KG1 (cell line): ENCODE data around the gene E4F1.
"Not testable (repeated sequence)": the region's sequence is repeated elsewhere in the genome, so short reads cannot be mapped to it uniquely, and the experiment has no call there.

Experiments
- DNase-seq: peaks from one replicate; lab custom pipeline; 2025; lab: John Stamatoyannopoulos, UW

The E4F1 gene

DNA sequence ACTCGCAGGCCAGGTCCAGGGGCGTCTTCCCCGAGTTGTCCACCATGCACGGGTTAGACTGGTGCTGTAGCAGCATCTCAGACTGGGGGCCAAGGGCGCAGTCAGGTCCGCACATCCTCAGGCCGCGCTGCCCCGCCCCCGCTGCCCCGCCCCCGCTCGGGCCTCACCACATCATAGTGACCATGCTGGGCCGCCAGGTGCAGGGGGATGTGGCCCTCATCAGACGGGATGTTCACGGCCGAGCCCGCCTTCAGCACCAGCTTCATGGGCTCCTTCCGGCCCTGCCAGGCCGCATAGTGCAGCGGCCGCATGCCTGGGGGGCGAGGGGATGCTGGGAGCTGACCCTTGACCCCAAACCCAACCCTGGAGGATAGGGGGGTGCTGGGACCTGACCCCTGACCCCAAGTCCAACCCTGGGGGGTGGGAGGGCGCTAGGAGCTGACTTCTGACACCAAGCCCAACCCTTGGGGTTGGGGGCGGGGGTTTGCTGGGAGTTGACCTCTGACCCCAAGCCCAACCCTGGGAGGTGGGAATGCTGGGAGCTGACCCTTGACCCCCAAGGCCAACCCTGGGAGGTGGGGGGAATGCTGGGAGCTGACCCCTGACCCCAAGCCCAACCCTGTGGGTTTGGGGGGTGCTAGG lies 34.0 kb upstream of the E4F1 start:
- DNase-seq, result no peak

DNA sequence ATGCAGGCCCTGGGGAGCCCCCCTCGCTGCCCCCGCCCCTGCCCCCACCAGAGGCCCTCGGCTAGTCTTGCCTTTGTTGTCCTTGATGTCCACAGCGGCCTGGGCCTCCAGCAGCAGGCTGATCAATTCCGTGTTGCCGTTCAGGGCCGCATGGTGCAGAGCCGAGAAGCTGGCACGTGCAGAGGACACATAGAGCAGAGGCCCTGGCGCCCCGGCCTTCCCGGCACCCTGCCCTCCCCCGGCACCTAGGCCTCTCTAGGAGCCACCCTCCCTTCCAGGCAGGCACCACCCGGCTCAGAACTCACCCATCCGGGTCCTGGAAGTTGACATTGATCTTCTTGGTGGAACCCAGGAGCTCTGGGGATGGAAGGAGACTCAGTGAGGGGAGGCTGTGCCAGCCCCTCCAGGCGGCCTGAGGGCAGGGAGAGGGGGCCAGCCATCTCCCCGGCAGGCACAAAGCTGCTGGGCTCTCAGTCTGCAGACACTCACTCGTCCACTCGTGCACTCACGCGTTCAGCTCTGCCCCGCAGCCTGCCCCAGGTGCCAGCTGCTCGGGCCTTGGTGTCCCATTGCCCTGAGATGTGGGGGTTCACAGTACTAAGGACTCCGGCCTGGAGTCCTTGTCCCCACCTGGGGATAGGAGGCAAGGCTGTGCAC lies 33.3 kb upstream of the E4F1 start:
- no peak for DNase-seq

DNA sequence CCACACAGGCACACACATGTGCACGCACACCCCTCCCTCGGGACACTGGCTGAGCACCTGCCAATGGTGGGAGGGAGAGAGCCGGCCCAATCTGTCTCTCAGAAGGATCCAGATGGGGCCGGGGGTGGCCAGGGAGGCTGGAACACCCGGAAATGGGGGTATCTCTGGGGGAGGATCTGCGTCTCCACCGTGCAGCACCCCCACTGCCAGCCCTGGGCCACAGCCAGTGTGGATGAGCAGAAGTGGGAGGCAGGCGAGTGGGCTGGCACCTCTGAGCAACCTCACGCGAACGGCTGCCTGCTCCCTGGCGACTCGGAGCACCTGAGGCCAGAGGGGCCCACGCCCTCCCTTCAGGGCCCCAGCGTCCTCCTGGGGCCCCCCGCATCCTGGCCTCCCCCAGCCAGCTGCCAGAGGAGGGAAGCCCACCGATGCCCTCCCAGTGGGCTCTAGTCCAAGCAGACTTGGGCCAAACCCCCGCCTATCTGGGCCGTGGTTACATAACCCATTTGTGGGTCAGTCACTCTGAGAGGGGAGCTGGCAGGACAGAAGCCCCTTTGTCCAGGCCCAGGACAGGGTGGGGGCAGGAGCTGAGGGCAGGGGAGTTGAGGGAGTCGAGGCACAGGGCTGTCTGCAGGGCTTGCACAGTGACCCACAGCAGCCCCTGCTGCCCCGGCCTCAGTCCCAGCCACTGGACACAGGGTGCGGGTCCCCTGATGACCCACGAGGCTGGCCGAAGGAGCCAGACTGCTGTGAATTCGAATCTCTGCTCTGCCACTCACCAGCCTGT lies 32.5 kb upstream of the E4F1 start:
- no peak for DNase-seq

DNA sequence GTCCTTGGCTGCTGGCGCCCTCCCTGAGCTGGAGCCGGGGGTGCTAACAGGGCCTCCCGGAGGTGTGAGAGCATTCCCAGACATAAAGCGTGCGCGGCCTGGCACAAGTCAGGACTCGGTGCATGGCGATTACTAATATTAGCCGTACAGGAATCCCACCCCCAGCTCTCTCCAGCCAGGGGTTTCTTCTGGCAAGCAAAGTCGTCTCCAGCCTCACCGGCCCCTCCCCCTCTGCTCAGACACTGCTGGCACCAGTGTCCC lies 32.0 kb upstream of the E4F1 start:
- no peak for DNase-seq

DNA sequence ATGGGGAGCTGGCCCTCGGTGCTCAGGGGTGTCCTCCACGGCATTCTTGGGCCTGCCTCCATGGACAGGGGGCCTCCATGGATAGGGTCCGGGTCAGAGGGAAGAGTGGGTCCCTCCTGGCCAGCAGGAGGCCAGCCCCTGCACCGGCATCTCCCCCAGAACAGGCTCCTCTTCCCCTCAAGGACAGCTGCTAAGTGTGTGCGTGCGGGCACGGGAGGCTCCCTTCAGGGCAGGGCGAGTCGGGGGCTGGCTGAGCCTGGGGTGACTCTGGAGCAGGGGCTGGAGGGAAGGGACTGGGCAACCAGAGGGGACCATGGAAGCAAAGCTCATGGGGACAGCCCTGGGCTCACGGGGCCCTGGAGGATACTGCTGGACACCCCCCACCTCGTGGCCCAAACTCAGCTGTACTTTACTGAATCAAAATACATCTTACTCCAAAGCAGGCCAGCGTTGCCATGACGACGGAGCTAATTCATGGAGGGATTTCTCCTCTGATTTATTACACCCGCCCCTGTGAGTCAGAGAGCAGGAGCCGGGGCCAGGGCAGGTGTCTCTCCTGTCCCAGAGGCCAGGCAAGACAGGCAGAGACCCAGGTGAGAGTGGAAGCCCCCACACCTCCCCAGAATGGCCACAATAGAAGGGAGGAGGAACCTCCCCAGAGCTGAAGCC lies 29.1 kb upstream of the E4F1 start:
- no peak for DNase-seq

DNA sequence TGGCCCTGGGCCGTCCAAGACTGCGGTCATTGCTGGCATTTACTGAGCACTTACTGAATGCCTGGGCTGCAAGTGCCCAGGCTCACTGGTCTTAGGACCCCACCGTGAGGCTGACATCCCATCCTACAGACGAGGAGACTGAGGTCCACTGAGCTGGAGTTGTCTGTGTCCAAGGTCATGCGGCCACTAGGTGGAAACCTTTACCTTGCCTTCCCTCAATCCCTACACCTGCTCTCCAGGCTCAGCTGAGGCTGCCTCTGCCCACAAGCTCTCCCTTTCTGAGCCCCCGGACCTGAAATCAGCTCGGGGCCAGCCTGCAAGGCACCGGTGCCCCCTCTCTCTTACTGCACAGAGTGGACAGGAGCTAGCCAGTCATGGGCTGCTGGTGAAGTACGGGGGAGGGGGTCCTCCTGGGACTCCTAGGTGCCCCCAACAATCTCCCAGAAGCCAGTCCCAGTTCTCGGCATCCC lies 28.5 kb upstream of the E4F1 start:
- DNase-seq, result no peak

DNA sequence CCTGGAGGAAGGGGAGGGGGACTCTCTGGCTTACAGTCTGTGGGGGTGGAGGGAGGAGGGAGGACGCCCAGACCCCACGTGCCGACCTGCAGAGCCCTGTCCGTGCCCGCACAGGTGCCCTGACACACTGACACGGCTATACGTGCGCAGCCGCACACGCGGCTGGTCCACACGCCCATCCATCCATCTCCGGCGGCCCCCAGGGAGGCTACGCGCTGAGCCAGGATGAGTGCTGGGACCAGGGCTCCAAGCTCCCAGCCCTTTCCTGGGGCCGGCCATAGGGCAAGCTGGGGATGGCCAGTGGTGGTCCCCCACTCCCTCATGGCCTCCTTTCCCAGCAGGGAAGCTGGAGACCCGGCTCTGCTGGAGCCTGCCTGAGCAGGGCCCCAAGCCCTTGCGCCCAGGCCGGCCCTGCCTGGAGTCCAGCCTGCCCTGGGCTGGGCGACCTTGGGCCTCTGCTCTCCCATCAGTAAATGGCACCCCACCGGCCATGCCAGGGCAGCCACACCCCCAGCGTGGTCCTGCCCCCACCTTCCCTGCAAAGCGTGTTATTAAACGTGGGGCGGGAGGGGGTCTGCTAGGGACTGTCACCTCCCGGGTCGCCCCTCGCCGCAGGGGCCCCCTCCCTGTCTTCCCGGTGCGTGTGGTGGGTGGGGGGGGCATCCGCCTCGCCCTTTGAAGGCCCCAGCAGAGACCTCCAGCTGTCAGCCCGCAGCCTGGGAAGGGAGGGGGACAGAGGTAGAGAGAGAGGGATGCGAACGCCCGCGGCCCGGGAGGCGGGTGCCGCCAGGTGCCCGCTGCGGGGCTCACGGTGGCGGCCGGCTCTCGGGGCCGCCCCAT lies 27.8 kb upstream of the E4F1 start:
- no peak for DNase-seq

DNA sequence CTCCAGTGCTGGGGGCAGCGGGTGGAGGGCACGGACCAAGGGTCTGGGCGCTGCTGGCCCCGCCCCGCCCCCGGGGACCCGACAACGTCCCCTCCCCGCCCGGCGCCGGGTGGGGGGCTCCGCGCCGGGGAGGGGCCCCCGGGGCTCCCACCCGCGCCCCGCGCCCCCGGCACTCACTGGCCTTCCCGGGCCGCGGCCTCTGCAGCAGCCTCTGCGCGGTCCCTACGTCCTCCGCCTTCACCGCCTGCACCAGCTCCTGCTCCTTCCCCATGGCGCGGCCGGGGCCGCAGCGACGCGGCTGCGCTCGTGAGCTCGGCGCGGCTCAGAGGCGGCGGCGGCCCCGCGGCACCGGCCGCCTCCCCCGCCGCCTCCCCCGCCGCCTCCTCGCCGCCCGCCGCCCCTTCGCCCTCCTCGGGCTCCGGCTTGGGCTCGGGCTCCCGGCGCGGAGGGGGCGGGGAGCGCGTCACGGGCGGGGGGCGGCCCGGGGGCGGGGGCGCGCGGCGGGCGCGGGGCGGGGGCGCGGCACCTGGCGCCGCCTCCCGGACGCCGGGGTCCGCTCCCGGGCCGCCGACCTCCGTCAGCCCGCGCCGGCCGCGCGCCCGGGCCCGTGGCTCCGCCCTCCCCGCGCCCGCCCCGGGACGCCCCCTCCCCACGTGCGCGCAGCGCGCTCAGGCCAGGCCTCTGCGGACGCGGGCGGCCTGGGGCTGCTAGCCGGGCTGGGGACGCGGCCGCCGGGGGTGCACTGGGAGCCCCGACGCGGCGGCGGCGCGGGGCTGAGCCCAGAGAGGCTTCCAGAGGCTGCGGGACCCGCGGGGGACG lies 27.0 kb upstream of the E4F1 start, which contains the start of gene CASKIN1:
TSS of gene CASKIN1 (minus strand) at position 444 of the 819 bp plus-strand sequence. CDS start at position 271, 173 bp downstream.
- no peak for DNase-seq

DNA sequence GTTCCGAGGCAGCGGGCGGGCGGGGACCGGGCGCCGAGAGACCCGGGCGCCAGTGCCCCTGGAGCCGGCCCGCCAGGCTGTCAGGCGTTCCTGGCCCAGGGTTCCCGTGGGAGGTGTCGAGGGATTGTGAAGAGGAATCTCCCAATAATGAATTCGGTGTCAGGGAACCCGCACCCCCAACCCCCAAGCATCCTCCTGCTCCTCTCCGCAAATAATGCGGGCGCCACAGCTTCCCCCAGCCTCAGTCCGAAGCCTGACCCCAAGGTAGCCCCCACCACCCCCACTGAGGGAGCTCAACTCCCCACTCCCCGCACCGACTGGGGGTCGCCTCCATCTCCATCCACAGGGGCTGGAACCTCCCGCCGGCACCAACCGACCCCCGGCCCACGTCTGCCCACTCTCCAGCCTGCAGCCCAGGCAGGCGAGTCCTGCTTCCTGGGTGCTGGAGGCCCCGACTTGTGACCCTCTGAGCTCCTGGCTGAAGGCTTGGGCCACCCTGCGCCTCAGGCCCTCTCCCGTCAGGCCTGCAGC lies 26.3 kb upstream of the E4F1 start:
- no peak for DNase-seq

DNA sequence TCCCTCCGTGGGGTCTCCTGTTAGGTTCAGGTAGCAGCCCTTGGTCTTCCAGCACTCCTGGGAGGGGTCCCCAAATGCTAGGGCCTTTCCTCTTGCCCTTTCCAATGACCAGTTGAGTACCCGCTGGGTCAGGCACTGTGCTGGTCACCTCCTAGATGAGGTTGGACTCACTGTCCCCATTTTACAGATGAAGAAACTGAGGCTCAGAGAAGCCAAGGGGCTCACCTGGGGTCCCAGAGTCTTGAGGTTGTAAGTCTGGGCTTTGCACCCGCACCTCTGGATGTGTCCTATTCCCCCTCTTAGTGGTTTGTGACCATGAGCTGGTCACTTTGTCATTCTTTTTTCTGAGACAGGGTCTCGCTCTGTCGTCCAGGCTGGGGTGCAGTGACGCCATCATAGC lies 25.6 kb upstream of the E4F1 start:
- DNase-seq, result no peak

DNA sequence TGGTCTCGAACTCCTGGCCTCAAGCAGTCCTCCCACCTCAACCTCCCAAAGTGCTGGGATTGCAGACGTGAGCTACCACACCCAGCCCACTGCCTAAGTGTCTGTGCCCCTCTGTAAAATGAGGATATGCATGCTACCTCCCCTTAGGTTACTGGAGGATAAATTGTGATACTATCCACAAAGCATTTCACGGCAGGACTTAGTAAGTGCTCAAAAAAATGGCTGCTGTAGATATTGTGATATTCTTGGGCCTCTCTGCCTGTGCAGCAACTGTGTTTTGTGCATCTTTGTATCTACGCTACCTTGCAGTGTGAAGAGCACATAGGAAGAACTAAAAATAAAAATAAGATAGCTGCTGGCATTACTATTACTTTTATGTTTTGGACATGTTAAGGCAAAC lies 25.1 kb upstream of the E4F1 start:
- no peak for DNase-seq

DNA sequence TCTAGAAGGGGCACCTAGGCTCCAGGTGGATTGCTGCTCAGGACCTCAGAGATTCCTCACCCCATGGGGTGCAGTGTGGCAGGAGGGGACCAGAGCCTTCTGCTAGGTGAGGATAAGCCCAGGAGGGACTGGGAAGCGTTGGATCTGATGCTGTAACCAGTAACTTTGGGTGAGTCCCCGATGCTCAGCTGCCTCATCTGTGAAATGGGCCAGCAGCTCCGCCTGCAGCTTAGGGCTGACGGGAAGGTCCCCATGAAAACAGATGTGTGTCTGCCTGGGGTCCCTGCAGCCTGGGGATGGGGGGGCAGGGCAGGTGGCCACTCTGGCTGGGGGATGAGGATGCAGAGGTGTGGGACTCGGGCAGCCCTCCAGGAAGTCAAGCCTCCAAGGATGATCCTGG lies 24.3 kb upstream of the E4F1 start:
- DNase-seq, result no peak

DNA sequence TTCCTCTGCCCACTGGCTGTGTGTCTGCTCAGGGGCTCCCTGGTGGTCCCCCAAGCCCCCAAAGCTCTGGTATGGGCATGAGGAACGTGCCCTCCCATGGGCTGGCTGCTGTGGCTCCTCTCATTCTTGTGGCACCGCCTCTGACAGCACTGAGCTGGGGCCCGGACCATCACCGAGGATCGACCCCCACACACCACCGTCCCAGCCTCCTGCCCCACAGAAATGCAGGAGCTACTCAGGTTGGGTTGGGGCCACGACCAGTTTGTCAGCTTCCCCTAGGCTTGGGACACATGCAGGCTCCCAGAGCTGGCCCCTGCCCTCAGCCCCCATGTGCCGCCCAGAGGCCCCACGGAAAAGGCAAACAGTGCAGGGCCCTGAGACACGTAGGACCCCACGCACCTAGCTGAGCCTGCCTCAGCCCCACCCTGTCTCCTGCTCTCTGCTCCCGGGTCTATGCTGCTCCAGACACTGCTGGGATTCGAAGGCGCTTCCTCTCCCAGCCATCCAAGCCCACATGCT lies 23.7 kb upstream of the E4F1 start:
- DNase-seq, result no peak

DNA sequence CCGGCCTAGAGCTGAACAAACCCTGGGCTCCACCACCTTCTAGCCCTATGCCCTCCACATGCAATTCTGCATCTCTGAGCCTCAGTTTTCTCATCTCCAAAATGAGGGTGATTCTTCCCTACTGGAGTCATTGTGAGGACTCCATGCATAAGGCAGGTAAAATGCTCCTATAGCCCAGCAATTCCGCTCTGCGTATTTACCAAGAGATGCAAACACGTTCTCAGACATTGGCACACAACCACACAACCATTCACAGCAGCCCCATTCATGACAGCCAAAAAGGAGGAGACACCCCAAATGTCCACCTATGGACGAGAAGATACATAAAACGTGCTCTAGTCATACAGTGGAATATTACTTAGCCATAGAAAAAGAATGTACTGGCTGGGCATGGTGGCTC lies 23.1 kb upstream of the E4F1 start:
- DNase-seq, result no peak

DNA sequence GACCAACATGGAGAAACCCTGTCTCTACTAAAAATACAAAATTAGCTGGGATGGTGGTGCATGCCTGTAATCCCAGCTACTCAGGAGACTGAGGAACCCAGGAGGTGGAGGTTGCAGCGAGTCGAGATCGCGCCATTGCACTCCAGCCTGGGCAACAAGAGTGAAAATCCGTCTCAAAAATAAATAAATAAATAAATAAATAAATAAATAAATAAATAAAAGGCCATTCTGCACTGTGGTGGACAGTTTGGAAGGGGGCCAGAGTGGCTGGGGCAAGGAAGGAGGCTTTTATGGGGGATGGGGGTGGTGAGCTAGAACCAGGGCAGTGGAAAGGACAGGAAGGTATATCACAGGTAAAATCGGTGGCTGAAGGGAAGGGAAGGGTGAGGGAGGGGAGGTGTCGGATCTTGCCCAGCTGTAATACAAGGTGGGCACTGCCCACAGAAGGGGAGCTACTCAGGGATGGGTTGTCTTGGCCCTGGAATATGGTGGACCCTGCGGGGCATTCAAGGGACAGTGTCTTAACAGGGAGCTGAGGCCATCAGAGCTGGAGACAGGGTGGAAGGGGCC lies 20.2 kb upstream of the E4F1 start:
- not testable (repeated sequence) for DNase-seq

DNA sequence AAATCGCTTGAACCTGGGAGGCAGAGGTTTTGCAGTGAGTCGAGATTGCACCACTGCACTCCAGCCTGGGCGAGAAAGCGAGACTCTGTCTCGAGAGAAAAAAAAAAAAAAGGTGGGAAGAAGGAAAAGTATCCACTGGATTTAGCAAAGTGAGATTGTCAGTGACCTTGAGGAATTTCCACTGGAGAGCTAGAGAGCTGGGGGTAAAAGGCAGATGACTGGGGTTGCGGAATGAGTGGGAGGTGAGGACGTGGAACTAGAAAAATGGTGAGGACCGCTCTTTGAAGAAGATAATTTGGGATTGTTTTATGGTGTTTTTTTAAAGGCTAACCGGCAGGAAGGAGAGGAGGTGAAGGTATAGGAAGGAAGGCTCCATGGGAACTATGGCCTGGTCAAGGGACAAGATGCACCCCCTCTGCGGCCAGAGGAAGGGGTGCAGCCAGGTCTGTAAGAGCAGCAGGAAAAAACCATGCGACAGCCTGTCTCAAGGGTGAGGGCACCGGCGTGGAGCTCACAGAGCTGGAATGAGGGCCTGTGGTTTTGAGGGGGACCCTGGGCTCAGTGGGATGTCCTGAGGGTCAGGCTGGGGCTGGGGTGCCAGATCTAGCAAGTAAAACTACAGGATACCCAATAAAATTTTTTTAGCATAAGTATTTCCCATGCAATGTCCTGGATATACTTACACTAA lies 18.8 kb upstream of the E4F1 start:
- no peak for DNase-seq

DNA sequence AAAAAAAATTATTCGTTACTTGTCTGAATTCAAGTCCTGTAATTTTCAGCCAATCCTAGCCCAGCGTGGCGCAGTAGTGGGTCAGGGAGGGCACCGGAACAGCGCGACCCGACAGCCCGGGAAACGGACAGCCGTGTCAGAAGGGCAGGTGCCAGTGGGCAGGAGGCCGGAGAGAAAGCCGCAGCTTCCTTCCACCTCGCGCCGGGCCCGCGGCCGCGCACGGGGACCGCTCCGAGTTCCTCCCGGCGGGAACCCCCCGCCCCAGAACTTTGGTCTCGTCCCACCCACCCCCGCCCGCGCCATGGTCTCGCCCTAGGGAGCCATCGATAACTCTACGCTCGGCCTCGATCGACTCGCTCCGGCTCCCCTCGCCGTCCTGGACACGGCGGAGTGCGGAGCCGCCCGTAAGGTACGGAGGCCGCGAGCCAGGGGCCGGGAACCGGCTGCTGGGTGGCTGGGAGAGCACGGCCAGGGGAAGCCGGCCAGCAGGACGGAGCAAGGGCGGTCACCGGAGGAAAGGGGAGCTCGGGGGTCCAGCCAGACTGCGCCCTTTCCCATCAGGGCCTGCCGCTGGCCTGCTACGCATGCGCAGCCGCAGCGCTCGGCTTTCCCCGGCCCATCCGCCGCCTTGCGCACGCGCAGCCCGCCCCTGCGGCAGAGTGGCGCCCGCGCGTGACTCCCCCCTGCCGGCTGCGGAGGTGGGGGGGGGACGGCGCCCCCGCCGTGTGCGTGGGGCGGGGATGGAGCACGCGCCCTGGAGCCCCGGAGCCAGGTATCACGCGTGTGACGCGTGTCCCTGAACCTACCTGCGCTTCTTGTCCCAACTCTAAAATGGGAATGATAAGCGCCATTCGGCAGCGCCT lies 18.1 kb upstream of the E4F1 start, which contains the start of gene MLST8:
TSS of gene MLST8 (plus strand) at position 351 of the 863 bp plus-strand sequence. CDS start 632 bp downstream, outside the sequence.
- peak; percentile 92 for DNase-seq

DNA sequence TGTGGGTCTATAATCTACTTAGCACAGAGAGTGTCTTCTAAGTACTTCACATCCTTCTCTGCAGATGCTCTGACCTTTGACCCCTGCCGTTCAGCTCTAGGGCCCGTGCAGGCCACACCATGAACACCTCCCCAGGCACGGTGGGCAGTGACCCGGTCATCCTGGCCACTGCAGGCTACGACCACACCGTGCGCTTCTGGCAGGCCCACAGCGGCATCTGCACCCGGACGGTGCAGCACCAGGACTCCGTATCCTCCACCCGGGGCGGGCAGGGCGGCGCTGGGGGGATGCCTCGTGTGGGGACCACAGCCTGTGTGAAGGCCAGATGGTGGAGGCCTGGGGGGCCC lies 17.5 kb upstream of the E4F1 start:
- DNase-seq, result no peak

DNA sequence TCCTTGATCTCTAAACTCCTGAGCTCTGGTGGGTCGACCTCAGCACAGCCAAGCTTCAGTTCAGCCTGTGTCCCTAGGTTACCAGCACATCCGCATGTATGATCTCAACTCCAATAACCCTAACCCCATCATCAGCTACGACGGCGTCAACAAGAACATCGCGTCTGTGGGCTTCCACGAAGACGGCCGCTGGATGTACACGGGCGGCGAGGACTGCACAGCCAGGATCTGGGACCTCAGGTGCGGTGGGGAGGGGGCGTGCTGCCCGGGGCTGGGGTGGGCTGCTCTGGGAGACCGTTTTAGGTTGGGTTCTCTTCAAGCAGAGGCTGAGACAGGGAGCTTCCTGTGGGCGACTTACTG lies 17.0 kb upstream of the E4F1 start:
- no peak for DNase-seq
